G401.6 (cell line): ENCODE results near the gene RNF40.
"Not testable (repeated sequence)": the region's sequence is repeated elsewhere in the genome, so short reads cannot be mapped to it uniquely, and the experiment has no call there.

ENCODE experiments used
- FAIRE-seq: peaks from 2 replicates; lab custom pipeline; 2012; peaks lifted over from hg19 to GRCh38; lab: Jason Lieb, UNC

Gene RNF40

GRCh38 chr16:30820952-30821421, 58.9 kb downstream of the RNF40 start:
- no peak for FAIRE-seq

- not testable (repeated sequence) for FAIRE-seq
These were observed 59.3 kb downstream of the RNF40 start for GRCh38 chr16:30821441-30821840.

GRCh38 chr16:30821891-30822290, 59.8 kb downstream of the RNF40 start:
- FAIRE-seq, result no peak
